ENCODE results near the gene RNF121.

The RNF121 gene

GRCh38 chr11:71998649-71999310 is 69.9 kb downstream of the RNF121 start, which contains the start of gene IL18BP:
IL18BP (plus strand) TSS chr11:71998909; CDS start chr11:71999985, 1,076 bp downstream.
- TF ChIP-seq EZH2phosphoT487 (IDR thresholded peaks at IDR 0.05; ENCODE audit: borderline replicate concordance, low read length) (no peak), CTCF (IDR thresholded peaks at IDR 0.05; ENCODE audit: low read depth, low read length, poor library complexity, severe bottlenecking) (no peak)
- Histone ChIP-seq H3K4me2 (ENCODE audit: low read length) (peak within 1 kb of the TSS; percentile 53), H3K36me3 (ENCODE audit: control insufficient read depth, low read length) (peaks cover 27% of the 10 kb centered on the region)

DNA sequence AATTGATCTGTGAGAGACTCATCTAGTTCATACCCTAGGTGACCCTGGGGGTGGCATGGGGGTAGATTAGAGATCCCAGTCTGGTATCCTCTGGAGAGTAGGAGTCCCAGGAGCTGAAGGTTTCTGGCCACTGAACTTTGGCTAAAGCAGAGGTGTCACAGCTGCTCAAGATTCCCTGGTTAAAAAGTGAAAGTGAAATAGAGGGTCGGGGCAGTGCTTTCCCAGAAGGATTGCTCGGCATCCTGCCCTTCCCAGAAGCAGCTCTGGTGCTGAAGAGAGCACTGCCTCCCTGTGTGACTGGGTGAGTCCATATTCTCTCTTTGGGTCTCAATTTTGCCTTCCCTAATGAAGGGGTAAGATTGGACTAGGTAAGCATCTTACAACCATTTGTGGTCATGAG is 70.5 kb downstream of the RNF121 start:
- peaks cover 30% of the 10 kb centered on the region for H3K36me3 ChIP-seq (ENCODE audit: control insufficient read depth, low read length)
- no peaks in the 10 kb centered on the region for H3K9me2 ChIP-seq (replicated peaks; ENCODE audit: control insufficient read depth, low read length)
- H4K20me1 ChIP-seq (ENCODE audit: control insufficient read depth, insufficient read depth, low read depth, low read length): no peaks in the 10 kb centered on the region
- no peak for TF ChIP-seq EZH2phosphoT487 (IDR thresholded peaks at IDR 0.05; ENCODE audit: borderline replicate concordance, low read length)
- no peak for TF ChIP-seq CTCF (IDR thresholded peaks at IDR 0.05; ENCODE audit: low read depth, low read length, poor library complexity, severe bottlenecking)
- peak overlapping the region; percentile 53; the same call in 1 of the 2 replicates for H3K4me2 ChIP-seq (ENCODE audit: low read length)
- no peaks in the 10 kb centered on the region for H3K27me3 ChIP-seq (ENCODE audit: control insufficient read depth, low read length)
- H3K79me2 ChIP-seq (ENCODE audit: control insufficient read depth, low read length): no peaks in the 10 kb centered on the region
- no peaks in the 10 kb centered on the region for H3K9me3 ChIP-seq (ENCODE audit: control insufficient read depth, insufficient read depth, low read length)
- no peak overlapping the region for H3K27ac ChIP-seq (ENCODE audit: low read depth, low read length)
- H3K4me1 ChIP-seq (ENCODE audit: control insufficient read depth, low read length): peaks cover 33% of the 10 kb centered on the region
- H3F3A ChIP-seq (ENCODE audit: control insufficient read depth, insufficient read depth): 0 out of 2 replicates have a peak, but pooled peaks cover 4% of the 10 kb centered on the region
- no peak overlapping the region for H3K4me3 ChIP-seq (ENCODE audit: low read length)

More at GRCh38 chr11:71998649-71999310, 69.9 kb downstream of the RNF121 start, which contains the start of gene IL18BP:
- no peaks in the 10 kb centered on the region for H3K79me2 ChIP-seq (ENCODE audit: control insufficient read depth, low read length)
- 0 out of 2 replicates have a peak, but pooled peaks cover 4% of the 10 kb centered on the region for H3F3A ChIP-seq (ENCODE audit: control insufficient read depth, insufficient read depth)
- H3K27ac ChIP-seq (ENCODE audit: low read depth, low read length): no peak within 1 kb of the TSS
- H3K9me2 ChIP-seq (replicated peaks; ENCODE audit: control insufficient read depth, low read length): no peaks in the 10 kb centered on the region
- no peaks in the 10 kb centered on the region for H4K20me1 ChIP-seq (ENCODE audit: control insufficient read depth, insufficient read depth, low read depth, low read length)
- H3K9me3 ChIP-seq (ENCODE audit: control insufficient read depth, insufficient read depth, low read length): no peaks in the 10 kb centered on the region
- no peaks in the 10 kb centered on the region for H3K27me3 ChIP-seq (ENCODE audit: control insufficient read depth, low read length)
- peaks cover 38% of the 10 kb centered on the region for H3K4me1 ChIP-seq (ENCODE audit: control insufficient read depth, low read length)
- H3K4me3 ChIP-seq (ENCODE audit: low read length): peak within 1 kb of the TSS; percentile 25

GRCh38 chr11:71999798-72000197 is 71.0 kb downstream of the RNF121 start:
- H3F3A ChIP-seq (ENCODE audit: control insufficient read depth, insufficient read depth): 0 out of 2 replicates have a peak, but pooled peaks cover 4% of the 10 kb centered on the region
- H3K36me3 ChIP-seq (ENCODE audit: control insufficient read depth, low read length): peaks cover 34% of the 10 kb centered on the region
- H4K20me1 ChIP-seq (ENCODE audit: control insufficient read depth, insufficient read depth, low read depth, low read length): no peaks in the 10 kb centered on the region
- peaks cover 28% of the 10 kb centered on the region for H3K4me1 ChIP-seq (ENCODE audit: control insufficient read depth, low read length)
- H3K4me3 ChIP-seq (ENCODE audit: low read length): no peak overlapping the region
- no peak overlapping the region for H3K4me2 ChIP-seq (ENCODE audit: low read length)
- H3K79me2 ChIP-seq (ENCODE audit: control insufficient read depth, low read length): no peaks in the 10 kb centered on the region
- H3K9me2 ChIP-seq (replicated peaks; ENCODE audit: control insufficient read depth, low read length): no peaks in the 10 kb centered on the region
- TF ChIP-seq CTCF (IDR thresholded peaks at IDR 0.05; ENCODE audit: low read depth, low read length, poor library complexity, severe bottlenecking): no peak
- no peak for TF ChIP-seq EZH2phosphoT487 (IDR thresholded peaks at IDR 0.05; ENCODE audit: borderline replicate concordance, low read length)
- no peaks in the 10 kb centered on the region for H3K9me3 ChIP-seq (ENCODE audit: control insufficient read depth, insufficient read depth, low read length)
- no peak overlapping the region for H3K27ac ChIP-seq (ENCODE audit: low read depth, low read length)
- H3K27me3 ChIP-seq (ENCODE audit: control insufficient read depth, low read length): no peaks in the 10 kb centered on the region

Measured in DOHH2 (cell line).